ENCODE data around the gene GRM8.

The GRM8 gene

GRCh38 chr7:126657137-126657536 is 595.6 kb downstream of the GRM8 start:
- DNase-seq (ENCODE audit: low read depth), result no peak
- no peak overlapping the region for H3K4me3 ChIP-seq (ENCODE audit: low read length)
- TF ChIP-seq, protein P1, sequence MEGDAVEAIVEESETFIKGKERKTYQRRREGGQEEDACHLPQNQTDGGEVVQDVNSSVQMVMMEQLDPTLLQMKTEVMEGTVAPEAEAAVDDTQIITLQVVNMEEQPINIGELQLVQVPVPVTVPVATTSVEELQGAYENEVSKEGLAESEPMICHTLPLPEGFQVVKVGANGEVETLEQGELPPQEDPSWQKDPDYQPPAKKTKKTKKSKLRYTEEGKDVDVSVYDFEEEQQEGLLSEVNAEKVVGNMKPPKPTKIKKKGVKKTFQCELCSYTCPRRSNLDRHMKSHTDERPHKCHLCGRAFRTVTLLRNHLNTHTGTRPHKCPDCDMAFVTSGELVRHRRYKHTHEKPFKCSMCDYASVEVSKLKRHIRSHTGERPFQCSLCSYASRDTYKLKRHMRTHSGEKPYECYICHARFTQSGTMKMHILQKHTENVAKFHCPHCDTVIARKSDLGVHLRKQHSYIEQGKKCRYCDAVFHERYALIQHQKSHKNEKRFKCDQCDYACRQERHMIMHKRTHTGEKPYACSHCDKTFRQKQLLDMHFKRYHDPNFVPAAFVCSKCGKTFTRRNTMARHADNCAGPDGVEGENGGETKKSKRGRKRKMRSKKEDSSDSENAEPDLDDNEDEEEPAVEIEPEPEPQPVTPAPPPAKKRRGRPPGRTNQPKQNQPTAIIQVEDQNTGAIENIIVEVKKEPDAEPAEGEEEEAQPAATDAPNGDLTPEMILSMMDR (IDR thresholded peaks at IDR 0.05; ENCODE audit: insufficient read depth, low read depth, low read length, missing control alignments), result no peak

DNA sequence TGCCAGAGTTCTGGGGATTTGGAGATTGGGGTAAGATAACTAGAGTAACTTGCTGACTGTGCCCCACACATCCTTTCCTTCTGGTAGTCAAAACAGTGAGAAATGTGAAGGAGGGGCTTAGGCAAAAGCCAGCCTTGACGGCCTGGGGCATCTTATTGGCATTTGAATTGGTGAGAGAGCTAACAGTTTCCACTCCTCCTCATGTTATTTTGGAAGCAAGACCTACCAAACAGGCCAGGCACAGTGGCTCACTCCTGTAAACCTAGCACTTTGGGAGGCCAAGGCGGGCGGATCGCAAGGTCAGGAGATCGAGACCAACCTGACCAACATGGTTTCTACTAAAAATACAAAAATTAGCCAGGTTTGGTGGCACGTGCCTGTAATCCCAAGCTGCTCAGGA is 596.6 kb downstream of the GRM8 start:
- no peak for DNase-seq (ENCODE audit: low read depth)
- TF ChIP-seq, protein P1 (IDR thresholded peaks at IDR 0.05; ENCODE audit: insufficient read depth, low read depth, low read length, missing control alignments), result no peak
- H3K4me3 ChIP-seq (ENCODE audit: low read length), result no peak overlapping the region

- no peak overlapping the region for H3K4me3 ChIP-seq (ENCODE audit: low read length)
- TF ChIP-seq, protein P1 (IDR thresholded peaks at IDR 0.05; ENCODE audit: insufficient read depth, low read depth, low read length, missing control alignments), result no peak
- DNase-seq (ENCODE audit: low read depth), result no peak
Measured at GRCh38 chr7:126637538-126637937, 615.2 kb downstream of the GRM8 start.

DNA sequence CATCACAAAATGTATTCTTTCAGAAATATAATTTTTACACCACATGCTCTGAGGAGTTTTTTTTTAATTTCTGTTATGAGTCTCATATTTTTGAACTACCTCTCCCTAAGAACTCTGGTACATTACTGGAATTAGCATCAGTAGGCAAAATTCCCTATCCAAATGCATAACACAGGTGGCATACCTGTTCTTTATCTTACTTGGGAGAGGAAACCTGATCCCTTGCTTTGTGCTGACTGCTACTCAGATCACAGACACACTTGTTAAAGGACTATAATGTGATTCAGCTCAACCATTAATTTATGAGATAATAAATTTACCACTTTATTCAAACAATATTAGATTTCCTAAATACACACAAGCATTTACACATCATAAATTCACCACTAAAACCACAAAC is 617.2 kb downstream of the GRM8 start:
- no peak overlapping the region for H3K4me3 ChIP-seq (ENCODE audit: low read length)
- TF ChIP-seq, protein P1 (IDR thresholded peaks at IDR 0.05; ENCODE audit: insufficient read depth, low read depth, low read length, missing control alignments), result no peak
- DNase-seq (ENCODE audit: low read depth), result no peak

- peak; percentile 74 for DNase-seq (ENCODE audit: low read depth)
- TF ChIP-seq, protein P1 (IDR thresholded peaks at IDR 0.05; ENCODE audit: insufficient read depth, low read depth, low read length, missing control alignments), result peak; percentile 74
Measured at GRCh38 chr7:126608339-126608776, 644.4 kb downstream of the GRM8 start.

GRCh38 chr7:126606331-126606730 is 646.4 kb downstream of the GRM8 start:
- peak; percentile 52 for DNase-seq (ENCODE audit: low read depth)
- TF ChIP-seq, protein P1 (IDR thresholded peaks at IDR 0.05; ENCODE audit: insufficient read depth, low read depth, low read length, missing control alignments), result no peak
- H3K4me3 ChIP-seq (ENCODE audit: low read length), result no peak overlapping the region

More at GRCh38 chr7:126608339-126608776, 644.4 kb downstream of the GRM8 start:
- H3K4me3 ChIP-seq (ENCODE audit: low read length), result no peak overlapping the region

- no peak for DNase-seq (ENCODE audit: low read depth)
- TF ChIP-seq, protein P1 (IDR thresholded peaks at IDR 0.05; ENCODE audit: insufficient read depth, low read depth, low read length, missing control alignments), result no peak
- no peak overlapping the region for H3K4me3 ChIP-seq (ENCODE audit: low read length)
Measured at GRCh38 chr7:126605553-126605952, 647.2 kb downstream of the GRM8 start.

Measured in epithelial cell of esophagus (primary cell).